Thyroid gland (tissue), 4 donors: ENCODE results near the gene CDH6.

Source experiments
- POLR2A ChIP-seq, 2 donors: fragments of 450-650 bp; IDR thresholded peaks; one replicate each; pipeline ENCODE4 v1.6.1; 2017; ENCODE audit warnings: antibody characterized with exemption in 2 of 2, mild to moderate bottlenecking in 2 of 2, moderate library complexity in 1 of 2
- TF ChIP-seq, protein P1 (sequence below), 6 experiments: fragments of 200-600 bp in 3 of 6; fragments of 450-650 bp in 3 of 6; sonication (generic) in 3 of 6; IDR thresholded peaks; one replicate each; pipeline ENCODE4 v1.5.1; 2016 to 2019; ENCODE audit warnings: antibody characterized with exemption in 6 of 6, mild to moderate bottlenecking in 2 of 6, inconsistent platforms in 1 of 6, moderate library complexity in 1 of 6

DNA sequence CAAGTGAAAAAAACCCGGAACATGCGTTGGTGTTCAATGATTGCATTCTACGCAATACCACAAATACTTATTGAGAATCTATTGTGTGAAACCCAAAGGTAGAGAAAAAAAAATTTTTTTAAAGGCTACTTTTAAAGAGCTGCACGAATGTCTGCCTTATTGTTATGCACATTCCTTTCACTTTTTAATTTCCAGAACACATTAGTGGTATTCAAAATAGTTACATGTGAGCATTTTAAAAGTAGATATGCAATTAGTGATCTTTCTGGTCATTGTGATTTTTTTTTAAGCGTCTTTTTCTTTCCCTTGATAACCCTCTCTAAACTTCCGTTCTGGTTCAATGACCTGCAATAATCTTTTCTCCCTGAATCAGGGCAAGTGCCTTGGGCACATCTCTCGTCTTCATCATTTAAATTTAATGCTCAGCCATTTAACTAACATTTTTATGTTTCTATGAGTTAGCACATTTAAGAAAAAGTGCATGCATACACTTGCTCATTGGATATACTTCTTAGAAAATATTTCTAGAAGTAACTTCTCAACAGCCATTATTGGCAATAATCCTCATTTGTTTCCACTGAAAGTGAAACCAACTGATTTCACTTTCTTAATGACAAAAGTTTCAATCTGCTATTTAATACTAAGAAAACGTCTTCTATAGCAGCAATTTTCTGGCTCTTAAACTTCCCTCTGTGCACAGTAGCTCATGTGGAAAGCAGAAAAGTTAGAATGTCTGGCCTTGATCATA lies 80.3 kb downstream of the CDH6 start:
- TF ChIP-seq, protein P1, sequence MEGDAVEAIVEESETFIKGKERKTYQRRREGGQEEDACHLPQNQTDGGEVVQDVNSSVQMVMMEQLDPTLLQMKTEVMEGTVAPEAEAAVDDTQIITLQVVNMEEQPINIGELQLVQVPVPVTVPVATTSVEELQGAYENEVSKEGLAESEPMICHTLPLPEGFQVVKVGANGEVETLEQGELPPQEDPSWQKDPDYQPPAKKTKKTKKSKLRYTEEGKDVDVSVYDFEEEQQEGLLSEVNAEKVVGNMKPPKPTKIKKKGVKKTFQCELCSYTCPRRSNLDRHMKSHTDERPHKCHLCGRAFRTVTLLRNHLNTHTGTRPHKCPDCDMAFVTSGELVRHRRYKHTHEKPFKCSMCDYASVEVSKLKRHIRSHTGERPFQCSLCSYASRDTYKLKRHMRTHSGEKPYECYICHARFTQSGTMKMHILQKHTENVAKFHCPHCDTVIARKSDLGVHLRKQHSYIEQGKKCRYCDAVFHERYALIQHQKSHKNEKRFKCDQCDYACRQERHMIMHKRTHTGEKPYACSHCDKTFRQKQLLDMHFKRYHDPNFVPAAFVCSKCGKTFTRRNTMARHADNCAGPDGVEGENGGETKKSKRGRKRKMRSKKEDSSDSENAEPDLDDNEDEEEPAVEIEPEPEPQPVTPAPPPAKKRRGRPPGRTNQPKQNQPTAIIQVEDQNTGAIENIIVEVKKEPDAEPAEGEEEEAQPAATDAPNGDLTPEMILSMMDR (IDR thresholded peaks at IDR 0.05): no peak
- no peak for TF ChIP-seq POLR2A (IDR thresholded peaks at IDR 0.05)
